ENCODE data around the gene SCARB2.

Gene SCARB2

DNA sequence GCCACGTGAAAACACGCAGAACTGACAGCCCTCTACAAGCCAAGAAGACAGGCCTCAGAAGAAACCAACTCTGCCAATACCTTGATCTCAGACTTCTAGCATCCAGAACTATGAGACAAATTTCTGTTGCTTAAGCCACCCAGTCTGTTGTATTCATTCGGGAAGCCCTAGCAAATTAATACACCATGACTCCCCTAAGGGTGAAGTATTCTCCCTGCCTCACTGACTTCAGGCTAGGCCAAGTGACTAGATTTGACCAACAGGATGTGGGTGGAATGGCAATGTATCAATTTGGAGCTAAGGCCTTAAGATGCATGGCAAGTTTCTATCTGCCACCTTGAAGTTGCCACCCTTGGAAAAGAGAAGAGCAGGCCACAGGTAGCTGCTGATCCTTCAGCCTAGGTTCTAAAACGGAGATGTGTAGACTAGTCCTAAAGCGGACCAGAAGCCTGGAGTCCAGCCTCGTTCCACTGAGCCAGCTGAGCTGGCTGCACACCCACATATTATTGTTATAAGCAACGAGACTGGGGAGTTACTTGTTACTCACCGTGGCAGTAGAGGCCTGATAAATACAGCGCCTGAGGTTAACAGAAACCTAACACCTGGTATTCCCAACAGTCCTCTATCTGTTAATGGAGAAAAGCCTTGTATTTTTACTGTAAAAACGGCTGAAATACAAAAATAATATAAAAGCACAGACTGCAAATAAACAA is 16.4 kb downstream of the SCARB2 start:
- no peak for DNase-seq

GRCh38 chr4:76196376-76196775 is 17.2 kb downstream of the SCARB2 start:
- DNase-seq = no peak

GRCh38 chr4:76195326-76195725 is 18.3 kb downstream of the SCARB2 start:
- no peak for DNase-seq

DNA sequence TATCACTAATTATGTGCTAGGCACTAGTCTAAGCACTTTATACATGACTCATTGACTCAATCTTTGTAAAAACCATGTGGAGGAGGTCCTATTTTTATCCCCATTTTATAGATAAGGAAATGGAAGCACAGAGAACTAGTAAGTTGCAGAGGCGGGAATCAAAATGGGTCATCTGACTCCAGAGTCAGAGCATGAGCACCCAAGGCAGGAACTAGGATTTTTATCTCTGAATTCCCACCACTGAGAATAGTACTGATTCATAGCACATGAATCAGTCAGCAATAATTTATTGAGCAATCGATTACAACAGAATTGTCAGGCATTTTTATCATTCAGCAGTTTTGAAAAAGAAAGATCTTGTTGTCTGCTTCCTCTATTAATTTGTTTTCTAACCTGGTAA is 19.3 kb downstream of the SCARB2 start:
- no peak for DNase-seq

GRCh38 chr4:76192236-76192635 is 21.4 kb downstream of the SCARB2 start:
- DNase-seq = no peak

- DNase-seq = no peak
Measured at GRCh38 chr4:76188557-76188956, 25.1 kb downstream of the SCARB2 start.

DNA sequence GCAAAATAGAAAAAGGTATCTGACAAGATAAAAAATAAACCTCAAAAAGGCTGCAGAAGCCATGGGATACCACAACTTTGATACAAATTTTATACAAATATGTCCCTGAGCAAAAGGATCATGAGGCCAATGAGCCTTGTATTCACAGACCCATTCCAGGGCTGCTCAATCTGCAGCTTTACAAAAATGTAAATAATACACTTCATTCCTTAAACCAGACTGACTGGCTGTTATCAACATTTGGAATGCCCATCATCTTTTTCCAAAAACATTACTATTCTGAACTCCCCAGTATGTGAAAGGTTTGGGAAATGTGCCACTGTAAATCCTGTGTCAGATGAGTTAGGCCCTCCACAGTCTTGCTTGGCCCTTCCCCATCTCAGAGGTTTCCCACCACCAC is 25.5 kb downstream of the SCARB2 start:
- DNase-seq = no peak

DNA sequence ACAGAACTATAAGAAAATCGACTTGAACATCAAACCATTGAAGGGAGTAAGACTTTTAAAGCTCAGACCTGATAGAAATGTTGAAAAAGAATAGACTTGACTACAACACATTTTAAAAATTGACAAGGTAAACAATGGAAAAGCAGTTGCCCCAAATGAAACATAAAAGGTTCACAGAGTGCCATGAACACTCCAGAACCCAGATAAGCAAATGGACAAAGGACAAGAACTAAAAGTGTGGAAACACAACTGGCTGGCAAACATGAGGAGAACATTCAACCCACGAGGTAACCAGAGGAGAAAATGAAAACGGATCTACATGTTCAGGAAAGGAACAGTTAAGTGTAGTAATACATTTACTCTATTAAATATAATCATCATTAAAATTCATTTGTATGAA is 26.5 kb downstream of the SCARB2 start:
- no peak for DNase-seq

- DNase-seq = no peak
Measured at GRCh38 chr4:76182463-76182862, 31.2 kb downstream of the SCARB2 start.

- peak; percentile 66 for DNase-seq
Measured at GRCh38 chr4:76179398-76180318, 34.0 kb downstream of the SCARB2 start.

DNA sequence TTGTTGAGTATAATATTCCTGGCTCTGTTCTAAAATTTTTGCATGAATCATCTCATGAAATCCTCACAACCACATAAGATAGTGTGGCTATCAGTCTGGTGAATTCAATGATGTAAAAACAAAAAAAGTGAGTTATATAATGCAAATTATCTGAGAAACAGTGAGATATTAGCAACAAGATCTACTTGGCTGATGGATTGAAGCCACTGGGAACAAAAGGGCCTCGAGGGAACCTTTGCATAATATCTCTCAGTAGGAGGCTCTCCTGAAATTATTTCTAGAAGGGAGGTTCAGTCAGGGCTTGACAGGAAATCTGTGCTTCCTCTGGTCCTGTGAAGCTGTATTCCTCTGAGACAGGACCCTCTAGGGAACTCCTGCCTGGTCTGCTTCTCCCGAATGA is 35.3 kb downstream of the SCARB2 start:
- DNase-seq = no peak

DNA sequence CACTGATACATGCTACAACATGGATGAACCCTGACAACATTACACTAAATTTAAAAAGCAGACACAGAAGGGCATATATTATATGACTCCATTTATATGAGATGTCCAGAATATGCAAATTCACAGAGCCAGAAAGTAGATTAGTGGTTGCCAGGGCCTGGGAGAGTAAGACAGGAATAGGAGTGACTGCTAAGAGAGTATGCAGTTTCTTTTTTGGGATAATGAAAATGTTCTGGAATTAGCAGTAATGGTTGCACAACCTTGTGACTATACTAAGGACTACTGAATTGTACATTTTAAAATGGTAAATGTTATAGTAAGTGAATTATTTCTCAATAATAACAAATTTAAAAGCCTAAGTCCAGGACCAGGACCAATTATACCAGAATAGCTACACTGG is 35.9 kb downstream of the SCARB2 start:
- no peak for DNase-seq

- DNase-seq = no peak
Measured at GRCh38 chr4:76175336-76175735, 38.3 kb downstream of the SCARB2 start.

DNA sequence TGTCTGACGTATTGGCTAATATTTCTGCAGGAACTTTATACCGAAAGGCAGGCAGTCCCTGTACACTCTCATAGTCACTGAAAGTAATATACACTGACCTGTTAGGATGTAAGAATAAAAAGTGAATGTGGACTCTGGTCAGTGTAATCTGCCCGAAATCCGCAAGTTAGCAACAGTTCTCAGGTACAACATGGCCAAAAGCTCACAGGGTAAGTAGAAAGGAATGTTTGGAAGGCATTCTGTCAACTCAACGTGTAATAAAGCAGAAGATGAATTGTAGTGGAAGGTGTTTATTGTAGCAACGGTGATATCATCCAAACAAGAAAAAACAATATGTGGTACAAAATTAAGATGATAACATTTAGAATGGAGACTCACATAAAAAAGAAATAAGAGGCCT is 39.4 kb downstream of the SCARB2 start:
- no peak for DNase-seq

DNA sequence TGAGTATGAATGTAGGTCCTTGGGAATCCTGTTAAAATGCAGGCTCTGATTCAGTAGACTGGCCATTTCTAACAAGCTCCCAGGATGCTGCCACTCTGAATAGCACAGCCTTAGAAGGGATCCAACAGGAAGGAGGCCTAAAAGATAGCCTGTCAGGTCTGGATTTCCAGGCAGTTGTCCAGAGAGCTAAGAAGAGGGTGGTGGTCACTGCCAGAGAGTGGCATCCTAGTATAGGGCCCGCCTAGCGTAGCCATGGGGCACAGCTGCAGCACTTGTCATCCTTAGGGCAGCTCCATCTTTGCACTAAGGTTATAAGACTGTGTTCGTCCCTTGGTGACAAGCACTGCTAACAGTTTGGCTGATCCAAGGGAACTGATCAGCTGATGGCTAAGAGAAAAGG is 44.9 kb downstream of the SCARB2 start:
- DNase-seq = no peak

GRCh38 chr4:76166480-76166879 is 47.1 kb downstream of the SCARB2 start:
- DNase-seq = no peak

- DNase-seq = no peak
Measured at GRCh38 chr4:76160355-76160754, 53.3 kb downstream of the SCARB2 start.

DNA sequence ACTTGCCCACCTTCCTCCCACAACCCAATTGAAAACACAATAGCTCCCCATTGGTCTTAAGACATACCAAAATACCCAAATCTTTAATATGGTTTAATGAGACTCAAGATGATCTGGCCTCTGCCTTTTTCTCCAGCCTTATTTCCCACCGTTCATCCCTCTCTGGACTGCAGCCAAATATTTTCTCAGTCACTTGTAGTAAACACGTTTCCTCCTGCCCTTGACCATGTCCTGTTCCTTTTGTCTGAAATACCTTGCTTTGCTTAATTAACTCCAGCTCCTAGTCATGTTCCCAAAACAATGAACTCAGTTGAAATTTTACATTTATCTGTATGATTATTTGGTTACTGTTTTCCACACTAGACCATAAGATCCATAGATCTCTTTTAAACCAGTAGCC is 57.0 kb downstream of the SCARB2 start:
- no peak for DNase-seq

GRCh38 chr4:76155979-76156378 is 57.6 kb downstream of the SCARB2 start:
- DNase-seq = no peak

DNA sequence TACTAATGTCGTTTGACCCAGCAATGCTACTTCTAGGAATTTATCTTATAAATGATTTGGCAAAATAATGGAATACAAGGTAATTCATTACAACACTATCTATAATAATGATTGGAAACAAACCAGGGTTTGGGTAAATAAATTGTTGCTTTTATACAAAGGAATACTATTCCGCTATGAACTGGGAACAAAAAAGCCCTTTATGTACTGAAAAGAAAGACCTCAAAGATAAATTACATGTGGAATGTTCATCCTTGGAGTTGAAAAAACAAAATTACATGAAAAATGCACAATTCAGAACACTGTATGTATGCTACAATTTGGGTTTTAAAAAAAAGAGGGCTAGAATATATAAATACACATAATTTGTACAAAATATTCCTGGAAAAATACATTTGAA is 60.3 kb downstream of the SCARB2 start:
- no peak for DNase-seq

DNA sequence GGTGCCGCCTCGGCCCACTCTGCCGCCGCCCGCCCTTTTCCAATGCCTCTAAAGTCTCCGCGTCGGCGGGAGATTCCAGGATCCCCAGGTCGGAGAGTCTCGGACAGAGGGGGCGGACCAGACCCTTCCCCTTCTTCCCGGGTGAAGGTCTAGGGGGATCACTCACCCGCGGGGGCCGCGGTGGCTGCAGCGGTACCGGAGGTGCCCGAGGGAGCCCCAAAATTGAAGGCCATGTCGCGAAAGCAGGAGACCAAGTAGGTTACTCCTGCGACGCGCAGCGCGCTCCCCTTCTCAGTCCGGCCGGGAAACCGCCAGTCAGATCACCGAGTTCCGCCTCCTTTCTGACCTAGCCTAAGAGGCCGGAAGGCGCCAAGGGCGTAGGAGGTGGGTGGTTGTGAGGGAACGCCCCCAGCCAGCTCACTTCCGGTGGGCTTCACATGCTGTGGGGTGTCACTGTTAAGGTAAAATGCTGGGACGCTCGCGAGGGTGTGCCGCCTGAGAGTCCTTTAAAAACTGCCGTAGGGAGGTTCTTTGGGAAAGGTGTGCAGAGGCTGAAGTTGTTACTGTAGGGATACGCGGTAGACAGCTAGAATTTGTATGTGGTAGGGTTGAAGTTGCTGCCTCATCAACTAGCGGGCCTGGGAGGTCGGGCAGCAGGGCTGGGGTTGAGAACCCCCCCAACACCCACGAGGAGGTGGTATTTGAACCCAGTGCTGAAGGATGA is 65.3 kb downstream of the SCARB2 start, which contains the start of gene NUP54:
Gene NUP54 (minus strand): TSS at position 256 of the 724 bp plus-strand sequence. CDS start 23 bp downstream, at position 233.
- peak; percentile 92 for DNase-seq

DNA sequence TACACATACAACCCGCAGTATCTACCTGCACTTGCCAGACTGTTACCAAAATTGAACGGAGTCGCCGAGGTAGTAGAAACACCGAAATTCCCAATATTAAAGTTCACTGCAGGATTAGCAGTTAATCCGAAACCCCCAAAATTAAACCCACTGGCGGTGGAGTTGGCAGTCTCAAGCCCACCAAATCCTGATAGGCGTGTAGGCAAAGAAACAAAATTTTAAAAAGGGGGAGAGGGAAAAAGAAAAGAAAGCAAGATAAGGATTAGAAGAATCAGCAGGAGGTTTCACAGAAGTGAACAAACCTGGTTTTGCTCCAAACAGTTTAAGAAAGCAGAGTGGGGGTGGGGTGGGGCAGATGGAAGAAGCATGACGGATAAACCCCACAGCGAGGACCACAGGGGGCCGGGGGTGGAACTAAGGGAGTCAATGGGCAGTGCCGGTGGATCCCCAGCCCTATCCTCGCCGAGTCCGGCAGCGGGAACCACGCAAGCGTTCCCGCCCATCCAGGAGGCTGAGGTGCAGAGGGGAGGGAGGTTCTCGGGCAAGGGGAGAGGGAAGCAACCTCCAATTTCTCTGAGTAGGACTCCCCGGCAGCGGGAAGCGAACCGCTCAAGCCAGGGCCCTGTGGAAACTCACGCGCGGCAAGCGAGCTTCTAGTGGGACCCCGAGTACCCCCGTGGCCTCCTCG is 66.0 kb downstream of the SCARB2 start:
- DNase-seq = no peak

- DNase-seq = no peak
Measured at GRCh38 chr4:76144546-76144945, 69.1 kb downstream of the SCARB2 start.

All from activated CD4-positive, alpha-beta T cell treated with anti-CD3 and anti-CD28 coated beads for 1 hour (primary cell).